ENCODE measurements around the gene SPSB2. TPM values are rescaled to one million over a fixed set of nuclear protein-coding genes. Genes with fewer than 3 reads are reported as not detected.

The SPSB2 gene
- polyA plus RNA-seq, 1 donor from 2014 or later, result 12.8 TPM

DNA sequence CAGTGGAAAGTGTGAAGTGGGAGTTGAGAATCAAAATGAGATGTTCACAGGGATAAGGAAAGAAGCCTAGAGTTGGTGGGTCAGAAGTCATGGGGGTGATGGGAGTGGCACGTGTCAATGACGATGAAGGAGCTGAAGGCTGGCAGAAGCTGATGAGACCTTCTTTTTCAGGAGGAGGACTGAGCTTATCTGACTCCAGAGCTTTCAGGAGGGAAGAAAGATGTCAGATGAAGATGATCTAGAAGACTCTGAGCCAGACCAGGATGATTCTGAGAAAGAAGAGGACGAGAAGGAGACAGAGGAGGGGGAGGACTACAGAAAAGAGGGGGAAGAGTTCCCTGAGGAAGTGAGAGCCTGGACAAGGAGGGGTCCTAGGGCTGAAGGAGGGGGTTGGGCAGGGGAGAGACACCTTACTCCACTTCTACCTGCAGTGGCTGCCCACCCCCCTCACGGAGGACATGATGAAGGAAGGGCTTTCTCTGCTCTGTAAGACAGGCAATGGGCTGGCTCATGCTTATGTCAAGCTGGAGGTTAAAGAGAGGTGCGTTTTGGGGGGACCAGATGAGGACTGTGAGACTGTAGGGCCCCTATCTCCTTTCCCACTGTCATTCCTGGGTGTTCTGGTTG, 32.4 kb upstream of the SPSB2 start:
- no peaks in the 10 kb centered on the region for H3K27me3 ChIP-seq (ENCODE audit: insufficient read depth, low read depth, low read length)

DNA sequence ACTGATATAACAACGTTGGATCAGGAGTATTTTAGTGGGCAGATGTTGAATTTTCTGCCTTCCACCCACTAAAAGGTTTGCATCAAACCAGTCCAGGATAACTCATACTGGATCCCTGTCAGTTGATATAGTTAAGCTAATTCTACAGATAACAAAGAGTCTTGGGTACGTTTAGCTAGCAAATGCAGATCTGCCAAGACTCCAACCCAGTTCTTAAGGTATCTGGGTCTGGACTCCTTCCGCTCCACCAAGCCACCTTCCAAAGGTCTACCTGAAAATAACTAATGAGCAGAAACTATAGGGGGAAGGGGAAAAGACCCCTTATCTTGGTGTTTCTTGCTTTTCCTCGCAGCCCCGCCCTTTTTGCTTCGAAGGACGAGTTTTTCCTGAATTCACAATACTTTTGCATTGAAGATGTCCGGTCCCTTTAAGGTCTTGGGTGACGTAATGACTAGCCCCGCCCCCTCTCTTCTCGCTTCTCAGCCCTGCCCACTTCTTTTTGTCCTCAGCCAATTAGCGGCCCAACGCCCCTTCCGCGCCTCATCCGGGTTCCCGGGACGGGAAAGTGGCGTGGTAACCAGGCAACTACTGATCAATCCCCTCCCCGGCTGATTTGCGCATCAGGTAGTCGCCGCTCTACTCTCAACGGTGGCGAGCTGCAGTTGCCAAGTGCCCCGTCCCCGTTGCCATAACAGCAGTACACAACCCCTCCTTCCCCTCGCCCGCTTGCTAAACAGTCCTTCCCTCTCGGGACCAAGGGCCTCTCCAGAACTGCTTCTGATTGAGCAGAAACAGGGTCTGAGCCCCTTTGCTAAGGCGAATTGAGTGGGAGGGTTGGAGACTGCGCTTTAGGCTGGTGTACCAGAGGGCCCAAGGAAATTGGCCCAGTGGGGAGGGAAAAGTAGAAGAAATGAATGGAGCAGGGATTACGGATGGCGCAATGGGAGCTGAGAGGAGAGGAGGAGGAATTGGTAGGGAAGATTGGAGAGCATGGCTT, 31.5 kb upstream of the SPSB2 start, which contains the start of gene LRRC23:
Gene LRRC23 (plus strand): TSS at position 543 of the 997 bp plus-strand sequence. CDS start 812 bp downstream, outside the sequence.
- H2AFZ ChIP-seq (ENCODE audit: low read depth, low read length), result peak within 1 kb of the TSS; percentile 43
- no peaks in the 10 kb centered on the region for H3K36me3 ChIP-seq (ENCODE audit: insufficient read depth, low read length)
- H3K9me3 ChIP-seq (ENCODE audit: low read length), result no peaks in the 10 kb centered on the region
- no peaks in the 10 kb centered on the region for H3K27me3 ChIP-seq (ENCODE audit: insufficient read depth, low read depth, low read length)
- peak within 1 kb of the TSS; percentile 82 for H3K9ac ChIP-seq (ENCODE audit: low read length)
- H3F3A ChIP-seq (ENCODE audit: insufficient read depth, low read length, poor library complexity, severe bottlenecking), result peaks cover 4% of the 10 kb centered on the region
- H3K27ac ChIP-seq (ENCODE audit: low read length), result peak within 1 kb of the TSS; percentile 92
- H4K20me1 ChIP-seq (ENCODE audit: insufficient read depth), result no peaks in the 10 kb centered on the region
- peak within 1 kb of the TSS; percentile 90 for H3K4me2 ChIP-seq (ENCODE audit: low read length)
- H3K4me3 ChIP-seq (ENCODE audit: low read length), result peak within 1 kb of the TSS; percentile 67
- no peaks in the 10 kb centered on the region for H3K79me2 ChIP-seq (replicated peaks; ENCODE audit: insufficient read depth, low read length)
- H3K9me2 ChIP-seq (ENCODE audit: insufficient read depth, low read length), result no peaks in the 10 kb centered on the region
- TF ChIP-seq EP300 (conservative IDR thresholded peaks at IDR 0.05; ENCODE audit: poor library complexity, severe bottlenecking), result peak; percentile 83
- TF ChIP-seq SMC3 (conservative IDR thresholded peaks at IDR 0.05; ENCODE audit: poor library complexity), result peak; percentile 40
- TF ChIP-seq RAD21 (conservative IDR thresholded peaks at IDR 0.05), result no peak
- TF ChIP-seq EZH2 (IDR thresholded peaks at IDR 0.05; ENCODE audit: borderline replicate concordance, insufficient read depth, low read length, poor library complexity, severe bottlenecking), result no peak
- peak; percentile 86 for TF ChIP-seq MXI1 (conservative IDR thresholded peaks at IDR 0.05; ENCODE audit: poor library complexity, severe bottlenecking)
- TF ChIP-seq, protein P1, sequence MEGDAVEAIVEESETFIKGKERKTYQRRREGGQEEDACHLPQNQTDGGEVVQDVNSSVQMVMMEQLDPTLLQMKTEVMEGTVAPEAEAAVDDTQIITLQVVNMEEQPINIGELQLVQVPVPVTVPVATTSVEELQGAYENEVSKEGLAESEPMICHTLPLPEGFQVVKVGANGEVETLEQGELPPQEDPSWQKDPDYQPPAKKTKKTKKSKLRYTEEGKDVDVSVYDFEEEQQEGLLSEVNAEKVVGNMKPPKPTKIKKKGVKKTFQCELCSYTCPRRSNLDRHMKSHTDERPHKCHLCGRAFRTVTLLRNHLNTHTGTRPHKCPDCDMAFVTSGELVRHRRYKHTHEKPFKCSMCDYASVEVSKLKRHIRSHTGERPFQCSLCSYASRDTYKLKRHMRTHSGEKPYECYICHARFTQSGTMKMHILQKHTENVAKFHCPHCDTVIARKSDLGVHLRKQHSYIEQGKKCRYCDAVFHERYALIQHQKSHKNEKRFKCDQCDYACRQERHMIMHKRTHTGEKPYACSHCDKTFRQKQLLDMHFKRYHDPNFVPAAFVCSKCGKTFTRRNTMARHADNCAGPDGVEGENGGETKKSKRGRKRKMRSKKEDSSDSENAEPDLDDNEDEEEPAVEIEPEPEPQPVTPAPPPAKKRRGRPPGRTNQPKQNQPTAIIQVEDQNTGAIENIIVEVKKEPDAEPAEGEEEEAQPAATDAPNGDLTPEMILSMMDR (IDR thresholded peaks at IDR 0.05; ENCODE audit: poor library complexity, severe bottlenecking), result no peak
- peak; percentile 50 for TF ChIP-seq TAF1 (IDR thresholded peaks at IDR 0.05; ENCODE audit: low read depth)

More for the DNA sequence above, 32.4 kb upstream of the SPSB2 start:
- H2AFZ ChIP-seq (ENCODE audit: low read depth, low read length), result peak overlapping the region; percentile 43
- no peaks in the 10 kb centered on the region for H4K20me1 ChIP-seq (ENCODE audit: insufficient read depth)
- no peaks in the 10 kb centered on the region for H3K9me3 ChIP-seq (ENCODE audit: low read length)
- H3K9ac ChIP-seq (ENCODE audit: low read length), result peak overlapping the region; percentile 82
- H3K4me2 ChIP-seq (ENCODE audit: low read length), result peak overlapping the region; percentile 90
- peaks cover 4% of the 10 kb centered on the region for H3F3A ChIP-seq (ENCODE audit: insufficient read depth, low read length, poor library complexity, severe bottlenecking)
- peak overlapping the region; percentile 67 for H3K4me3 ChIP-seq (ENCODE audit: low read length)
- no peaks in the 10 kb centered on the region for H3K9me2 ChIP-seq (ENCODE audit: insufficient read depth, low read length)
- no peaks in the 10 kb centered on the region for H3K79me2 ChIP-seq (replicated peaks; ENCODE audit: insufficient read depth, low read length)
- H3K27ac ChIP-seq (ENCODE audit: low read length), result peak overlapping the region; percentile 92
- TF ChIP-seq RAD21 (conservative IDR thresholded peaks at IDR 0.05), result no peak
- no peak for TF ChIP-seq SMC3 (conservative IDR thresholded peaks at IDR 0.05; ENCODE audit: poor library complexity)
- TF ChIP-seq, protein P2, sequence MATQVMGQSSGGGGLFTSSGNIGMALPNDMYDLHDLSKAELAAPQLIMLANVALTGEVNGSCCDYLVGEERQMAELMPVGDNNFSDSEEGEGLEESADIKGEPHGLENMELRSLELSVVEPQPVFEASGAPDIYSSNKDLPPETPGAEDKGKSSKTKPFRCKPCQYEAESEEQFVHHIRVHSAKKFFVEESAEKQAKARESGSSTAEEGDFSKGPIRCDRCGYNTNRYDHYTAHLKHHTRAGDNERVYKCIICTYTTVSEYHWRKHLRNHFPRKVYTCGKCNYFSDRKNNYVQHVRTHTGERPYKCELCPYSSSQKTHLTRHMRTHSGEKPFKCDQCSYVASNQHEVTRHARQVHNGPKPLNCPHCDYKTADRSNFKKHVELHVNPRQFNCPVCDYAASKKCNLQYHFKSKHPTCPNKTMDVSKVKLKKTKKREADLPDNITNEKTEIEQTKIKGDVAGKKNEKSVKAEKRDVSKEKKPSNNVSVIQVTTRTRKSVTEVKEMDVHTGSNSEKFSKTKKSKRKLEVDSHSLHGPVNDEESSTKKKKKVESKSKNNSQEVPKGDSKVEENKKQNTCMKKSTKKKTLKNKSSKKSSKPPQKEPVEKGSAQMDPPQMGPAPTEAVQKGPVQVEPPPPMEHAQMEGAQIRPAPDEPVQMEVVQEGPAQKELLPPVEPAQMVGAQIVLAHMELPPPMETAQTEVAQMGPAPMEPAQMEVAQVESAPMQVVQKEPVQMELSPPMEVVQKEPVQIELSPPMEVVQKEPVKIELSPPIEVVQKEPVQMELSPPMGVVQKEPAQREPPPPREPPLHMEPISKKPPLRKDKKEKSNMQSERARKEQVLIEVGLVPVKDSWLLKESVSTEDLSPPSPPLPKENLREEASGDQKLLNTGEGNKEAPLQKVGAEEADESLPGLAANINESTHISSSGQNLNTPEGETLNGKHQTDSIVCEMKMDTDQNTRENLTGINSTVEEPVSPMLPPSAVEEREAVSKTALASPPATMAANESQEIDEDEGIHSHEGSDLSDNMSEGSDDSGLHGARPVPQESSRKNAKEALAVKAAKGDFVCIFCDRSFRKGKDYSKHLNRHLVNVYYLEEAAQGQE (IDR thresholded peaks at IDR 0.05; ENCODE audit: borderline replicate concordance), result no peak
- no peak for TF ChIP-seq EZH2 (IDR thresholded peaks at IDR 0.05; ENCODE audit: borderline replicate concordance, insufficient read depth, low read length, poor library complexity, severe bottlenecking)
- TF ChIP-seq POLR2AphosphoS5 (IDR thresholded peaks at IDR 0.05), result no peak
- no peak for TF ChIP-seq MXI1 (conservative IDR thresholded peaks at IDR 0.05; ENCODE audit: poor library complexity, severe bottlenecking)
- TF ChIP-seq, protein P1 (IDR thresholded peaks at IDR 0.05; ENCODE audit: poor library complexity, severe bottlenecking), result no peak
- no peak for TF ChIP-seq TAF1 (IDR thresholded peaks at IDR 0.05; ENCODE audit: low read depth)
- TF ChIP-seq EP300 (conservative IDR thresholded peaks at IDR 0.05; ENCODE audit: poor library complexity, severe bottlenecking), result no peak
- no peaks in the 10 kb centered on the region for H3K36me3 ChIP-seq (ENCODE audit: insufficient read depth, low read length)
